ENCODE results near the gene ZBTB20. TPM values are rescaled to one million over a fixed set of nuclear protein-coding genes. Genes with fewer than 3 reads are reported as not detected.

ZBTB20 gene
- total and polyA plus RNA-seq, 12 donors, result 2.8 to 167 (median 108) TPM

GRCh38 chr3:114879059-114880031, 267.7 kb downstream of the ZBTB20 start:
- H3K9me3 ChIP-seq (replicated peaks in 1 of 3), result no peaks in the 10 kb centered on the region
- H3K27ac ChIP-seq, result peak overlapping the region; percentile 8 to 75 (median 47)
- no peaks in the 10 kb centered on the region for H3K36me3 ChIP-seq (replicated peaks in 1 of 2)
- peak; percentile 23 to 58 (median 47) for DNase-seq
- no peaks in the 10 kb centered on the region for H3K27me3 ChIP-seq
- TF ChIP-seq CTCF (IDR thresholded peaks at IDR 0.05) (no peak), POLR2A (IDR thresholded peaks at IDR 0.05) (no peak)
- H3K4me3 ChIP-seq, result peak overlapping the region in 1 of 4 donors; percentile 12
- H3K4me1 ChIP-seq (replicated peaks in 1 of 2), result peaks cover 10 to 31% of the 10 kb centered on the region in 2 donors
- 19 to 24% (median 23%) methylated on average over 8 of the region's 8 CpGs for WGBS, 4 donors
- intact Hi-C loops (cut with DNase I), result no loop called here

GRCh38 chr3:114878114-114878839, 268.8 kb downstream of the ZBTB20 start:
- intact Hi-C loops (cut with DNase I), result no loop called here
- Histone ChIP-seq H3K36me3 (replicated peaks in 1 of 2) (no peaks in the 10 kb centered on the region), H3K27ac (peak overlapping the region in 4 of 5 donors; percentile 19 to 75 (median 54)), H3K9me3 (replicated peaks in 1 of 3) (no peaks in the 10 kb centered on the region), H3K27me3 (no peaks in the 10 kb centered on the region), H3K4me3 (peak overlapping the region in 1 of 4 donors; percentile 12), H3K4me1 (replicated peaks in 1 of 2) (peaks cover 10 to 35% of the 10 kb centered on the region in 2 donors)
- no peak for DNase-seq
- no peak for TF ChIP-seq CTCF (IDR thresholded peaks at IDR 0.05)
- TF ChIP-seq POLR2A (IDR thresholded peaks at IDR 0.05), result no peak
- 81 to 85% (median 83%) methylated on average over 5 of the region's 5 CpGs for WGBS, 4 donors

GRCh38 chr3:114877378-114878113, 269.5 kb downstream of the ZBTB20 start:
- WGBS, 4 donors, result 84 to 96% (median 92%) methylated on average over 2 of the region's 2 CpGs
- H3K4me3 ChIP-seq, result no peak overlapping the region
- H3K27me3 ChIP-seq, result no peaks in the 10 kb centered on the region
- H3K4me1 ChIP-seq (replicated peaks in 1 of 2), result peaks cover 10 to 35% of the 10 kb centered on the region in 2 donors
- no peaks in the 10 kb centered on the region for H3K9me3 ChIP-seq (replicated peaks in 1 of 3)
- H3K27ac ChIP-seq, result no peak overlapping the region
- H3K36me3 ChIP-seq (replicated peaks in 1 of 2), result no peaks in the 10 kb centered on the region
- TF ChIP-seq POLR2A (IDR thresholded peaks at IDR 0.05) (no peak), CTCF (IDR thresholded peaks at IDR 0.05) (no peak)
- intact Hi-C loops (cut with DNase I), result no loop called here
- no peak for DNase-seq
